BJ (cell line): ENCODE results near the gene HINT2. TPM values are rescaled to one million over a fixed set of nuclear protein-coding genes. Genes with fewer than 3 reads are reported as not detected.

Source experiments
- CTCF ChIA-PET: fragments of 350-600 bp; formaldehyde crosslinking; extraction: SDS; loops from one replicate; lab custom pipeline; 2021; ENCODE audit warnings: antibody characterized with exemption, inconsistent platforms; lab: Yijun Ruan, JAX
- POLR2A ChIA-PET: fragments of 300-600 bp; sonication (Branson Sonifier 250); formaldehyde crosslinking; extraction: SDS; loops from one replicate; lab custom pipeline; 2021; ENCODE audit warnings: antibody characterized with exemption; lab: Charles Lee
- DNase-seq: peaks from one replicate; pipeline ENCODE4 v3.0.0-alpha.2; 2011; ENCODE audit warnings: low read depth
- H3K27me3 ChIP-seq: 2 replicates; pipeline ENCODE4 v1.6.0; 2011; ENCODE audit warnings: low read length; ENCODE audit not compliant: control insufficient read depth, insufficient read depth
- H3K36me3 ChIP-seq: 2 replicates; pipeline ENCODE4 v1.5.1; 2011; ENCODE audit warnings: low read length; ENCODE audit not compliant: control insufficient read depth, insufficient read depth
- H3K4me3 ChIP-seq: 2 replicates; pipeline ENCODE4 v1.5.1; 2011; ENCODE audit warnings: low read depth, mild to moderate bottlenecking, control low read depth, low read length
- CTCF ChIP-seq: IDR thresholded peaks from 2 replicates; pipeline ENCODE4 v1.5.1; 2011; ENCODE audit warnings: low read depth, mild to moderate bottlenecking, control low read depth, inconsistent platforms, low read length, moderate library complexity; ENCODE audit not compliant: insufficient read depth
- polyA plus RNA-seq: library from polyadenylated mRNA; depleted of rRNA; stranded (reverse); fragments of >200 nt; gene quantifications from 2 replicates; pipeline ENCODE4 v1.2.3, GENCODE V29; 2011; rRNA removed
- small RNA-seq: library from RNA; depleted of rRNA; stranded (forward); fragments of <200 nt; gene quantifications from one replicate; pipeline ENCODE3, GENCODE V24; 2012; ENCODE audit warnings: low replicate concordance, low read depth; ENCODE audit not compliant: insufficient read length

The HINT2 gene
- polyA plus RNA-seq, 1 experiment, result 30.0 TPM

DNA sequence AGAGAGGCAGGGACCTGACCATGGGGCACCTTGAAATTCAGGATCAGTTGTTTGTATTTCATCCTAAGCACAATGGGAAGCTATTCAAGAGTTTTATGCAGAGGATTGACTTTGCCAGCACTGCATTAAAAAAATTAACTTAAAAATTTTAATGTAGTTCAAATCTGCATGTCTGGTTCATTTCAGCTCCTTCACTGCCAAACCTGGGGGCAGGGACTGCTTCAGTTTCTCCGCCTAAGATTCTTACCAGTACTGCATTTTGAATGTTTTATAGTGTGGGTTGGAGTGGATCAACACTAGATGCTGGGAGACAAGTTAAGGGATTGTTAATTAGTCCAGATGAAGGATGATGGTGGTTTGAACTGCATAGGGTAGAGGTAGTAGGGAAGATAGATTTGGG is 45.1 kb downstream of the HINT2 start:
- POLR2A ChIA-PET, result no interaction called here
- Histone ChIP-seq H3K4me3 (no peak overlapping the region), H3K27me3 (peaks cover 16% of the 10 kb centered on the region), H3K36me3 (no peaks in the 10 kb centered on the region)
- CTCF ChIA-PET, result interaction anchor here (1.3 to 14.0 kb wide), 2 partner anchors 10 to 19 kb away, joined by 5 to 89 read pairs; no protein-coding TSS in a partner anchor
- no peak for DNase-seq
- no peak for TF ChIP-seq CTCF

DNA sequence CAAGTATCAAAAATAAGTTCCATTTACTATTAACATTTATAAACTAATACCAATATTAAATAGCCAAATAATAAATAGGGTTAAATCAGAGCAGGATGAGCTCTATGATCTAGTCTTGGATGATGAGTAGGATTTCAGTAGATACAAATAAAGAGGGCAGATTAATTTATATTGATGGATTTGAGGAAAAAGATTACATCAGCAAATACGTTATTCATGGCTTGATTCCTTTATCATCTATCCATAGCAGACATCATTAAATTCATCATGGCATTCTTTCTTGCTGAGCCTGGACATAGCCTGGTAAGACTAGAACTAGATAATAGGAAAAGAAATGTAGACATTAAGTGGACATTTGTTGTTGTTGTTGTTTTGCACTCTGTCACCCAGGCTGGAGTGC is 47.4 kb downstream of the HINT2 start:
- CTCF ChIA-PET, result interaction anchor here (0.6 to 14.0 kb wide), 2 partner anchors 21 to 138 kb away, joined by 4 to 89 read pairs; partner anchors contain the start of gene HRCT1
- no peak for DNase-seq
- H3K36me3 ChIP-seq, result no peaks in the 10 kb centered on the region
- peaks cover 16% of the 10 kb centered on the region for H3K27me3 ChIP-seq
- POLR2A ChIA-PET, result no interaction called here
- H3K4me3 ChIP-seq, result no peak overlapping the region
- TF ChIP-seq CTCF, result no peak

DNA sequence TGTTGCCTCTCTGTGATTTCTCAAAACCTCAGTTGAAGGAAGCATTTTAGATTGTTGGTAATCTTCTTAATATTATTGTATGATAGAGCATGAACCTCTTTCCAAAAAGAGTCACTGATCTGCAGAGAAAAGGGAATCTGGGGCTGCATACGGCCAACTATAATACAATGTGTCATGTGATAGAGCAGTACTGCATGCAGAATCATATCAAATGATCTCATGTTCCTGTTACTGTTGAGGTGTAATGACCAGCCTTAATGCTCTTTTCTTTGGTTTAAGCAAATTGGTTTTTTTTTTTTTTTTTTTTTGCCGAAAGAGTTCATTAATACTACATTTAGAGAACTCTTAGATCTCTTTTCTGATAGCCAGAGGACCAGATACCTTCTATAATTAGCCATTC is 47.8 kb downstream of the HINT2 start:
- CTCF ChIA-PET, result interaction anchor here (1.0 to 14.0 kb wide), 2 partner anchors 19 to 22 kb away, joined by 3 to 89 read pairs; no protein-coding TSS in a partner anchor
- no peak for DNase-seq
- peaks cover 16% of the 10 kb centered on the region for H3K27me3 ChIP-seq
- TF ChIP-seq CTCF, result no peak
- H3K36me3 ChIP-seq, result no peaks in the 10 kb centered on the region
- POLR2A ChIA-PET, result no interaction called here
- H3K4me3 ChIP-seq, result no peak overlapping the region

- no peaks in the 10 kb centered on the region for H3K27me3 ChIP-seq
- DNase-seq, result no peak
- H3K36me3 ChIP-seq, result no peaks in the 10 kb centered on the region
- H3K4me3 ChIP-seq, result no peak overlapping the region
- ChIA-PET CTCF (interaction anchor here (1.1 to 1.6 kb wide), 3 partner anchors 9 to 12 kb away, joined by 3 read pairs; no protein-coding TSS in a partner anchor), POLR2A (no interaction called here)
- TF ChIP-seq CTCF, result no peak
Observed at GRCh38 chr9:35763803-35764202, 51.0 kb downstream of the HINT2 start.

DNA sequence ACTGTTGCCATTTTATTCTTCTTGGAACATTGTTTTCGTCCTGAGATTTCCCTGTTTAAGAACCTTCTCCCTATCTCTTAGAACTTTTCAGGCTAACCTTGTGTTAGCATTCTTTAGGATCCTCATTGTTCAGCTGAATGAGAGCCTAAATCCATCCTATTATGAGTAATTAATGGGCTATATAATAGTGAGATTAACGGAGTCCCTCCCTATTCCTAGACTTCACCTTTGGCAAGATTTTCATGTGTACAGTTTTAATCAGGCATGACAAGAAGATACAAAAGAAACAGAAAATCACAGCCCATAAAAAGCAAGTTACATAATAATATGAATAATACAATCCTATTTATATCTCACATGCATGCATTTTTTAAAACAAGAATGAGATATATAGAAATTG is 51.7 kb downstream of the HINT2 start:
- CTCF ChIA-PET, result interaction anchor here (0.6 to 0.8 kb wide), 5 partner anchors 23 to 139 kb away, joined by 3 to 4 read pairs (median 4); no protein-coding TSS in a partner anchor
- Histone ChIP-seq H3K4me3 (no peak overlapping the region), H3K27me3 (no peaks in the 10 kb centered on the region), H3K36me3 (no peaks in the 10 kb centered on the region)
- TF ChIP-seq CTCF, result no peak
- POLR2A ChIA-PET, result no interaction called here
- DNase-seq, result no peak

Small RNAs within 50 kb of the gene (small RNA-seq; reads per million reads assigned to genes)
- gene HINT2, result not detected

Other genes with a start within 250 kb of the HINT2 start
- 23.2 and 32.6 TPM in 2 replicates for gene TESK1, start 209.8 kb downstream of the HINT2 start, polyA plus RNA-seq
- 1.1 and 1.7 TPM in 2 replicates for gene CD72, start 196.6 kb downstream of the HINT2 start, polyA plus RNA-seq
- gene SIT1, start 164.1 kb downstream of the HINT2 start, polyA plus RNA-seq, result not detected in 2 replicates
- 235 and 1,738 TPM in 2 replicates for gene RMRP, start 157.0 kb downstream of the HINT2 start, polyA plus RNA-seq
- 22.0 and 27.9 TPM in 2 replicates for gene CCDC107, start 156.8 kb downstream of the HINT2 start, polyA plus RNA-seq
- 2.7 and 4.1 TPM in 2 replicates for gene ARHGEF39, start 149.8 kb downstream of the HINT2 start, polyA plus RNA-seq
- gene CA9, start 141.1 kb downstream of the HINT2 start, polyA plus RNA-seq, result 0.13 and 0.32 TPM in 2 replicates
- gene TPM2, start 125.1 kb downstream of the HINT2 start, polyA plus RNA-seq, result 1,727 and 2,061 TPM in 2 replicates
- 215 and 399 TPM in 2 replicates for gene TLN1, start 82.8 kb downstream of the HINT2 start, polyA plus RNA-seq
- 67.9 and 75.8 TPM in 2 replicates for gene CREB3, start 82.4 kb downstream of the HINT2 start, polyA plus RNA-seq
- 30.3 and 44.1 TPM in 2 replicates for gene GBA2, start 65.8 kb downstream of the HINT2 start, polyA plus RNA-seq
- gene RGP1, start 65.8 kb downstream of the HINT2 start, polyA plus RNA-seq, result 17.4 and 19.7 TPM in 2 replicates
- gene MSMP, start 60.8 kb downstream of the HINT2 start, polyA plus RNA-seq, result not detected in 2 replicates
- 30.1 and 33.4 TPM in 2 replicates for gene NPR2, start 23.5 kb downstream of the HINT2 start, polyA plus RNA-seq
- 0.50 and 0.85 TPM in 2 replicates for gene SPAG8, start 2.8 kb downstream of the HINT2 start, polyA plus RNA-seq
- gene FAM221B, start 13.7 kb upstream of the HINT2 start, polyA plus RNA-seq, result not detected in 2 replicates
- 3.4 and 5.6 TPM in 2 replicates for gene TMEM8B, start 14.2 kb upstream of the HINT2 start, polyA plus RNA-seq
- gene OR13J1, start 55.4 kb upstream of the HINT2 start, polyA plus RNA-seq, result not detected in 2 replicates
- gene HRCT1, start 91.2 kb upstream of the HINT2 start, polyA plus RNA-seq, result 0.47 and 0.93 TPM in 2 replicates
- gene SPAAR, start 94.4 kb upstream of the HINT2 start, polyA plus RNA-seq, result 0.23 and 0.32 TPM in 2 replicates
- gene OR2S2, start 143.1 kb upstream of the HINT2 start, polyA plus RNA-seq, result 0.33 and 0.53 TPM in 2 replicates
- gene RECK, start 221.9 kb upstream of the HINT2 start, polyA plus RNA-seq, result 59.8 and 72.8 TPM in 2 replicates